ENCODE data around the gene TMED5. TPM values are rescaled to one million over a fixed set of nuclear protein-coding genes. Genes with fewer than 3 reads are reported as not detected.
"Not testable (repeated sequence)": the region's sequence is repeated elsewhere in the genome, so short reads cannot be mapped to it uniquely, and the experiment has no call there.

TMED5 gene
- total RNA-seq: 10 to 100 TPM; 40.9 to 47.6 (median 44.8) TPM
- total RNA-seq (2013): 50.3 TPM
- 80.8 to 173 (median 109) reads per million in 29 experiments for total RNA-seq

GRCh38 chr1:93179886-93180722 is at the start of gene TMED5:
TSS of gene TMED5 (minus strand) at chr1:93180413. CDS start at chr1:93180242, 171 bp downstream.
- Mint-ChIP-seq H3K27ac (peak within 1 kb of the TSS; percentile 95 to 96), H3K36me3 (peaks cover 14% of the 10 kb centered on the region), H3K9me3 (no peaks in the 10 kb centered on the region), H3K27me3 (no peaks in the 10 kb centered on the region), H3K4me1 (peaks cover 44 to 59% (median 57%) of the 10 kb centered on the region in 3 donors), H3K4me3 (peak within 1 kb of the TSS; percentile 88 to 94 (median 92))
- Histone ChIP-seq H3K27ac (ENCODE audit: low read length) (peak within 1 kb of the TSS; percentile 99), H3K9me3 (no peaks in the 10 kb centered on the region), H3K4me3 (ENCODE audit: control insufficient read depth in 1 of 2, extremely low read depth in 1 of 2, low read length in 1 of 2) (peak within 1 kb of the TSS; percentile 82 to 100), H3K36me3 (ENCODE audit: control insufficient read depth in 2 of 2, extremely low read depth in 1 of 2, insufficient read depth in 1 of 2, low read length in 1 of 2) (peaks cover 0 to 8% of the 10 kb centered on the region in 2 donors), H3K27me3 (replicated peaks in 1 of 2; ENCODE audit: control insufficient read depth in 2 of 2, extremely low read depth in 1 of 2, insufficient read depth in 2 of 2, low read length in 1 of 2) (no peaks in the 10 kb centered on the region), H3K4me1 (ENCODE audit: control insufficient read depth in 1 of 2, extremely low read depth in 1 of 2, insufficient read depth in 2 of 2, low read length in 2 of 2) (peaks cover 20 to 31% of the 10 kb centered on the region in 2 experiments)
- ATAC-seq (replicated peaks in 1 of 4) (peak; percentile 83 to 89 (median 88)), DNase-seq (peak; percentile 90 to 98 (median 95))
- ChIA-PET CTCF (no interaction called here), POLR2A (no interaction called here)
- WGBS (ENCODE audit: insufficient coverage): under 1% methylated on average over 74 of the region's 78 CpGs

DNA sequence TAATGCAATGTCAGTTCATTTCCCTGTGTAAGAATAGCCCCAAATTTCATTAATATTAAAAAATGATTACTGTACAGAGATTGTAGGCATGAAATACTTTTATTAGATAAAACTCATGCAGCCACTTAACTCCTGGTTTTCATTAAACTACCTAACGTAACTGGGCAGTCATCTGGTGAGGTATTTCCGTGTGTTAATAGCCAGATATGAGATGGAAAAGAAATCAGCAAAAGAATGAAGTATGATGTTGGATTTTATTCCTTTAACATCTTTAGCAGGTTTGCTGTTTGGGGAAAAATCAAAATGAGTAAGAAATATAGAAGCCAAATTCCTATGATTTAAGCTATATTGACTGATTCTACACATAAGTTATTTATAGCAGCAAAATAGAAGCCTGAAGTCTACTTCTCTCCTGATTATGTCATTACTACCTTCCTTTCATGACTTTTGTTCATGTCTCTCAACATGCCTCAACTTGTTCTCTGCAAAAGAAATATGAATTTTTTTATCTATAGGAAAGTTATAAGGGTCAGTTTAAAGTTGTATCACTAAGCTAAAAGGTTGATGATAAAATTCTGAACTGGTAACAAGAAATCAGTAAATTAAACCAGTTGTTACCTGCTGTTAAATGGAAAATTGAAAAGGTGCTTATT is 42.9 kb upstream of the TMED5 start:
- Histone ChIP-seq H3K4me1 (ENCODE audit: control insufficient read depth in 1 of 2, extremely low read depth in 1 of 2, insufficient read depth in 2 of 2, low read length in 2 of 2) (peaks cover 0 to 2% of the 10 kb centered on the region in 2 experiments), H3K4me3 (ENCODE audit: control insufficient read depth in 1 of 2, extremely low read depth in 1 of 2, low read length in 1 of 2) (no peak overlapping the region), H3K27ac (ENCODE audit: low read length) (no peak overlapping the region), H3K9me3 (no peaks in the 10 kb centered on the region), H3K36me3 (ENCODE audit: control insufficient read depth in 2 of 2, extremely low read depth in 1 of 2, insufficient read depth in 1 of 2, low read length in 1 of 2) (peaks cover 0 to 5% of the 10 kb centered on the region in 2 donors), H3K27me3 (replicated peaks in 1 of 2; ENCODE audit: control insufficient read depth in 2 of 2, extremely low read depth in 1 of 2, insufficient read depth in 2 of 2, low read length in 1 of 2) (no peaks in the 10 kb centered on the region)
- Mint-ChIP-seq H3K4me1 (peaks cover 18 to 25% (median 22%) of the 10 kb centered on the region in 3 donors), H3K4me3 (no peak overlapping the region), H3K36me3 (peaks cover 30% of the 10 kb centered on the region), H3K27ac (no peak overlapping the region), H3K9me3 (no peaks in the 10 kb centered on the region), H3K27me3 (no peaks in the 10 kb centered on the region)
- no CpG with 5 or more reads among the region's 2 CpGs for WGBS (ENCODE audit: insufficient coverage)
- ATAC-seq (replicated peaks in 1 of 4): no peak
- no peak for DNase-seq
- ChIA-PET CTCF (no interaction called here), POLR2A (interaction anchor here in 1 of 2 donors (0.6 kb wide), 1 partner anchor 66 kb away, joined by 3 read pairs; no protein-coding TSS in a partner anchor)

DNA sequence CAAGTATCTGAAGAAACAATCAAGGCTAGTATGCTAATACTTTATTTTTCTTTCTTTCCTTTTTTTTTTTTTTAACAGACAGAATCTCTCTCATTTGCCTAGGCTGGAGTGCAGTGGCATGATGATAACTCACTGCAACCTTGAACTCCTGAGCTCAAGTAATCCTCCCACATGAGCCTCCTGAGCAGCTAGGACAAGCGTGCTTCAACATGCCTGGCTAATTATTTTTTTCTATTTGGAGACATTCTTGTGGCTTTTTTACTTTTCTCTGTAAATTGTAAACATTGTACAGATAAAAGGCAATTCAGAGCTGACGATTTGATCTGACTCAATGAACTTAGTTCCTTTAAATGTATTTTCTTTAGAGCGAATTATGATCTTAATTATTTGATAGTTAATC is 41.7 kb upstream of the TMED5 start:
- CTCF ChIA-PET: no interaction called here

GRCh38 chr1:93220716-93221115 is 40.5 kb upstream of the TMED5 start:
- H3K27ac Mint-ChIP-seq; H3K4me1 ChIP-seq (ENCODE audit: control insufficient read depth in 1 of 2, extremely low read depth in 1 of 2, insufficient read depth in 2 of 2, low read length in 2 of 2); H3K27me3 ChIP-seq (replicated peaks in 1 of 2; ENCODE audit: control insufficient read depth in 2 of 2, extremely low read depth in 1 of 2, insufficient read depth in 2 of 2, low read length in 1 of 2); H3K9me3 Mint-ChIP-seq; H3K27ac ChIP-seq (ENCODE audit: low read length); POLR2A ChIA-PET; H3K36me3 ChIP-seq (ENCODE audit: control insufficient read depth in 2 of 2, extremely low read depth in 1 of 2, insufficient read depth in 1 of 2, low read length in 1 of 2); ATAC-seq (replicated peaks in 1 of 4); H3K4me3 Mint-ChIP-seq; H3K9me3 ChIP-seq; DNase-seq; H3K27me3 Mint-ChIP-seq; H3K4me3 ChIP-seq (ENCODE audit: control insufficient read depth in 1 of 2, extremely low read depth in 1 of 2, low read length in 1 of 2); CTCF ChIA-PET: not testable (repeated sequence)
- WGBS (ENCODE audit: insufficient coverage): no CpG with 5 or more reads among the region's 5 CpGs
- peaks cover 18 to 25% (median 22%) of the 10 kb centered on the region in 3 donors for H3K4me1 Mint-ChIP-seq
- H3K36me3 Mint-ChIP-seq: peaks cover 26% of the 10 kb centered on the region

More for the DNA sequence above, 41.7 kb upstream of the TMED5 start:
- Histone ChIP-seq H3K9me3 (no peaks in the 10 kb centered on the region), H3K36me3 (ENCODE audit: control insufficient read depth in 2 of 2, extremely low read depth in 1 of 2, insufficient read depth in 1 of 2, low read length in 1 of 2) (peaks cover 0 to 5% of the 10 kb centered on the region in 2 donors), H3K4me1 (ENCODE audit: control insufficient read depth in 1 of 2, extremely low read depth in 1 of 2, insufficient read depth in 2 of 2, low read length in 2 of 2) (peaks cover 0 to 2% of the 10 kb centered on the region in 2 experiments), H3K27me3 (replicated peaks in 1 of 2; ENCODE audit: control insufficient read depth in 2 of 2, extremely low read depth in 1 of 2, insufficient read depth in 2 of 2, low read length in 1 of 2) (no peaks in the 10 kb centered on the region), H3K4me3 (ENCODE audit: control insufficient read depth in 1 of 2, extremely low read depth in 1 of 2, low read length in 1 of 2) (no peak overlapping the region), H3K27ac (ENCODE audit: low read length) (no peak overlapping the region)
- peaks cover 18 to 25% (median 22%) of the 10 kb centered on the region in 3 donors for H3K4me1 Mint-ChIP-seq
- POLR2A ChIA-PET: interaction anchor here in 1 of 2 donors (0.7 kb wide), 1 partner anchor 255 kb away, joined by 7 read pairs; no protein-coding TSS in a partner anchor
- no peak overlapping the region for H3K4me3 Mint-ChIP-seq
- H3K9me3 Mint-ChIP-seq: no peaks in the 10 kb centered on the region
- no peak overlapping the region for H3K27ac Mint-ChIP-seq
- no CpG with 5 or more reads among the region's 3 CpGs for WGBS (ENCODE audit: insufficient coverage)
- no peaks in the 10 kb centered on the region for H3K27me3 Mint-ChIP-seq
- ATAC-seq (replicated peaks in 1 of 4) (no peak), DNase-seq (no peak)
- H3K36me3 Mint-ChIP-seq: peaks cover 32% of the 10 kb centered on the region

- H3K36me3 ChIP-seq (ENCODE audit: control insufficient read depth in 2 of 2, extremely low read depth in 1 of 2, insufficient read depth in 1 of 2, low read length in 1 of 2): peaks cover 0 to 5% of the 10 kb centered on the region in 2 donors
- H3K27ac ChIP-seq (ENCODE audit: low read length): no peak overlapping the region
- POLR2A ChIA-PET: no interaction called here
- Mint-ChIP-seq H3K36me3 (peaks cover 24% of the 10 kb centered on the region), H3K9me3 (no peaks in the 10 kb centered on the region), H3K27me3 (no peaks in the 10 kb centered on the region), H3K4me1 (peaks cover 18 to 25% (median 22%) of the 10 kb centered on the region in 3 donors), H3K27ac (peak overlapping the region; percentile 34 to 77), H3K4me3 (peak overlapping the region; percentile 67 to 78 (median 74))
- no peaks in the 10 kb centered on the region for H3K27me3 ChIP-seq (replicated peaks in 1 of 2; ENCODE audit: control insufficient read depth in 2 of 2, extremely low read depth in 1 of 2, insufficient read depth in 2 of 2, low read length in 1 of 2)
- peaks cover 0 to 2% of the 10 kb centered on the region in 2 experiments for H3K4me1 ChIP-seq (ENCODE audit: control insufficient read depth in 1 of 2, extremely low read depth in 1 of 2, insufficient read depth in 2 of 2, low read length in 2 of 2)
- DNase-seq (peak in 1 of 35 experiments; percentile 26), ATAC-seq (replicated peaks in 1 of 4) (peak; percentile 58 to 64 (median 60))
- no peaks in the 10 kb centered on the region for H3K9me3 ChIP-seq
- peak overlapping the region; percentile 28 to 42 for H3K4me3 ChIP-seq (ENCODE audit: control insufficient read depth in 1 of 2, extremely low read depth in 1 of 2, low read length in 1 of 2)
- CTCF ChIA-PET: interaction anchor here in 1 of 2 donors (0.5 kb wide), 1 partner anchor 247 kb away, joined by 3 read pairs; no protein-coding TSS in a partner anchor
- WGBS (ENCODE audit: insufficient coverage): 16% methylated on average over 5 of the region's 6 CpGs
Measured at GRCh38 chr1:93219443-93219842, 39.2 kb upstream of the TMED5 start.

GRCh38 chr1:93215322-93215721 is 35.1 kb upstream of the TMED5 start:
- no peak for ATAC-seq (replicated peaks in 1 of 4)
- no peaks in the 10 kb centered on the region for H3K9me3 Mint-ChIP-seq
- Histone ChIP-seq H3K27ac (ENCODE audit: low read length) (no peak overlapping the region), H3K4me3 (ENCODE audit: control insufficient read depth in 1 of 2, extremely low read depth in 1 of 2, low read length in 1 of 2) (no peak overlapping the region), H3K27me3 (replicated peaks in 1 of 2; ENCODE audit: control insufficient read depth in 2 of 2, extremely low read depth in 1 of 2, insufficient read depth in 2 of 2, low read length in 1 of 2) (no peaks in the 10 kb centered on the region), H3K9me3 (no peaks in the 10 kb centered on the region), H3K36me3 (ENCODE audit: control insufficient read depth in 2 of 2, extremely low read depth in 1 of 2, insufficient read depth in 1 of 2, low read length in 1 of 2) (no peaks in the 10 kb centered on the region), H3K4me1 (ENCODE audit: control insufficient read depth in 1 of 2, extremely low read depth in 1 of 2, insufficient read depth in 2 of 2, low read length in 2 of 2) (peaks cover 0 to 2% of the 10 kb centered on the region in 2 experiments)
- no peak overlapping the region for H3K27ac Mint-ChIP-seq
- ChIA-PET CTCF (interaction anchor here in 1 of 2 donors (1.1 kb wide), 1 partner anchor 89 kb away, joined by 3 read pairs; no protein-coding TSS in a partner anchor), POLR2A (no interaction called here)
- peaks cover 15 to 17% (median 17%) of the 10 kb centered on the region in 3 donors for H3K4me1 Mint-ChIP-seq
- no peak overlapping the region for H3K4me3 Mint-ChIP-seq
- H3K27me3 Mint-ChIP-seq: no peaks in the 10 kb centered on the region
- DNase-seq: no peak
- peaks cover 17% of the 10 kb centered on the region for H3K36me3 Mint-ChIP-seq
- no CpG with 5 or more reads among the region's 2 CpGs for WGBS (ENCODE audit: insufficient coverage)

Data from T-cell (primary cell).